ENCODE results near the gene IFIT1.

DNA sequence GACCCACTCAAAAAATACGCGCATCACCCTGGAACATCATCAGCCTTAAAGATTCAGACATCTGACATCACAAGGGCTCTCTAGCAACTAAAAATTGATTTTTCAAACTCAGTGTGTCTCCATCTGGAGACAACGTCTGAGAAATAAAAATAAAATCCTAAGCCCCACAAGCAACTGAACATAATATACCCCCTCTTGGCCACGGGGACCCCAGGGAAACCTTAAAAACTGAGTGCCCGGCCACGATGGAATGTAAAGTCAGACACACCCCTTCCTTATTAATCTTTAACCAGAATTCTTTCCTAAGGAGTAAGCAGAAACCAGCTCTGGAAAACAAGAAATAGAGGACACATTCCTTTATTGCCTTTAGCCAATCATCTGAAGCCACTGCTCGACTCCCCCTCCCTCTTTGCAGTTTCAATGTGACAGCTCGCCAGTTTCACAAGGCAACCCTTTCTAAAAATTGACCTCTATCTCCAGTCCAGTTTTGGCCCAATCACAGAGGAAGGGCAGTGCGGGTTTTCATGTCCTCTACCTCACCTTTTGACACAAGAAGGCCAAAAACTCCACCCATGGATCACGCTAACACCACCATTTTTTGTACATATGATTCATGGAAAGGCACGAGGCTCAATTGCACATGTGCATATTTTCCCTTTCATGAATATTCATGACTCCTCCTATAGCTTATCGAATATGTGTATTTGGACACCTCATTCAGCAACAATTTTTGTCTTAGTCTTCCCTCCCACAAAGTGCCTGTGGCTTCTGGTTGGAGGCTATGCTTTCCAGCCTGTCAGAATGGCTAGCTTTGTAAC lies 40.4 kb upstream of the IFIT1 start:
- no peak for TF ChIP-seq EZH2phosphoT487 (IDR thresholded peaks at IDR 0.05; ENCODE audit: low read depth, severe bottlenecking, unreplicated experiment)
- TF ChIP-seq, protein P1, sequence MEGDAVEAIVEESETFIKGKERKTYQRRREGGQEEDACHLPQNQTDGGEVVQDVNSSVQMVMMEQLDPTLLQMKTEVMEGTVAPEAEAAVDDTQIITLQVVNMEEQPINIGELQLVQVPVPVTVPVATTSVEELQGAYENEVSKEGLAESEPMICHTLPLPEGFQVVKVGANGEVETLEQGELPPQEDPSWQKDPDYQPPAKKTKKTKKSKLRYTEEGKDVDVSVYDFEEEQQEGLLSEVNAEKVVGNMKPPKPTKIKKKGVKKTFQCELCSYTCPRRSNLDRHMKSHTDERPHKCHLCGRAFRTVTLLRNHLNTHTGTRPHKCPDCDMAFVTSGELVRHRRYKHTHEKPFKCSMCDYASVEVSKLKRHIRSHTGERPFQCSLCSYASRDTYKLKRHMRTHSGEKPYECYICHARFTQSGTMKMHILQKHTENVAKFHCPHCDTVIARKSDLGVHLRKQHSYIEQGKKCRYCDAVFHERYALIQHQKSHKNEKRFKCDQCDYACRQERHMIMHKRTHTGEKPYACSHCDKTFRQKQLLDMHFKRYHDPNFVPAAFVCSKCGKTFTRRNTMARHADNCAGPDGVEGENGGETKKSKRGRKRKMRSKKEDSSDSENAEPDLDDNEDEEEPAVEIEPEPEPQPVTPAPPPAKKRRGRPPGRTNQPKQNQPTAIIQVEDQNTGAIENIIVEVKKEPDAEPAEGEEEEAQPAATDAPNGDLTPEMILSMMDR (IDR thresholded peaks at IDR 0.05; ENCODE audit: poor library complexity): no peak

Data from hepatocyte (in vitro differentiated cells).